PC-3 (cell line): ENCODE results near the gene CACNA1A.

Source experiments
- CTCF ChIP-seq: fragments of 300-600 bp; sonication (generic); conservative IDR thresholded peaks from 2 replicates; pipeline ENCODE4 v1.5.1; 2017; ENCODE audit warnings: antibody characterized with exemption, low read depth, mild to moderate bottlenecking, low read length
- EZH2 ChIP-seq: fragments of 300-600 bp; sonication (generic); IDR thresholded peaks from one replicate; pipeline ENCODE4 v1.6.1; 2017; ENCODE audit warnings: antibody characterized with exemption, mild to moderate bottlenecking, low read length; ENCODE audit not compliant: unreplicated experiment

GRCh38 chr19:13267131-13267530 lies 239.1 kb downstream of the CACNA1A start:
- TF ChIP-seq CTCF (no peak), EZH2 (no peak)
